Type B pancreatic cell (in vitro differentiated cells): ENCODE data around the gene ZNF438. TPM values are rescaled to one million over a fixed set of nuclear protein-coding genes. Genes with fewer than 3 reads are reported as not detected.

ENCODE experiments used
- DNase-seq: peaks from one replicate; pipeline ENCODE4 v3.0.0; 2021; ENCODE audit warnings: mixed read lengths; ENCODE audit not compliant: unreplicated experiment; ENCODE audit errors: extremely low spot score
- H3K27ac Mint-ChIP-seq: 2 replicates; pipeline ENCODE4 v1.8.0; 2021; ENCODE audit warnings: mild to moderate bottlenecking, mixed read lengths
- H3K27me3 Mint-ChIP-seq: 2 replicates; pipeline ENCODE4 v1.8.0; 2021; ENCODE audit warnings: mixed read lengths
- H3K36me3 Mint-ChIP-seq: 2 replicates; pipeline ENCODE4 v1.8.0; 2021; ENCODE audit warnings: mixed read lengths
- H3K4me1 Mint-ChIP-seq: one replicate; pipeline ENCODE4 v1.8.0; 2021; ENCODE audit warnings: mixed read lengths; ENCODE audit not compliant: unreplicated experiment
- H3K4me3 Mint-ChIP-seq: 2 replicates; pipeline ENCODE4 v1.8.0; 2021; ENCODE audit warnings: mild to moderate bottlenecking, mixed read lengths
- H3K9me3 Mint-ChIP-seq: 2 replicates; pipeline ENCODE4 v1.8.0; 2021; ENCODE audit warnings: mixed read lengths
- CTCF ChIP-seq: fragments of 200-600 bp; sonication (generic); conservative IDR thresholded peaks from 2 replicates; pipeline ENCODE4 v1.5.0; 2021; ENCODE audit warnings: antibody characterized with exemption, mild to moderate bottlenecking
- total RNA-seq: library from RNA; stranded (reverse); gene quantifications from 2 replicates; pipeline ENCODE4 v1.2.1, GENCODE V29; 2021; ENCODE audit warnings: low replicate concordance

The ZNF438 gene
- total RNA-seq, 1 donor from 2014 or later = 3.7 TPM

GRCh38 chr10:30836406-30836805, 195.3 kb downstream of the ZNF438 start:
- peaks cover 63% of the 10 kb centered on the region for H3K4me1 Mint-ChIP-seq
- H3K27ac Mint-ChIP-seq = no peak overlapping the region
- no peak for DNase-seq
- no peaks in the 10 kb centered on the region for H3K36me3 Mint-ChIP-seq
- no peaks in the 10 kb centered on the region for H3K27me3 Mint-ChIP-seq
- peaks cover 15% of the 10 kb centered on the region for H3K9me3 Mint-ChIP-seq
- no peak overlapping the region for H3K4me3 Mint-ChIP-seq
- TF ChIP-seq CTCF = no peak

GRCh38 chr10:30835146-30835545, 196.5 kb downstream of the ZNF438 start:
- no peaks in the 10 kb centered on the region for H3K36me3 Mint-ChIP-seq

GRCh38 chr10:30834651-30835050, 197.0 kb downstream of the ZNF438 start:
- peaks cover 68% of the 10 kb centered on the region for H3K4me1 Mint-ChIP-seq
- no peaks in the 10 kb centered on the region for H3K36me3 Mint-ChIP-seq
- DNase-seq = no peak
- H3K27ac Mint-ChIP-seq = no peak overlapping the region
- no peak overlapping the region for H3K4me3 Mint-ChIP-seq
- H3K9me3 Mint-ChIP-seq = peaks cover 15% of the 10 kb centered on the region
- no peak for TF ChIP-seq CTCF
- no peaks in the 10 kb centered on the region for H3K27me3 Mint-ChIP-seq

More at GRCh38 chr10:30835146-30835545, 196.5 kb downstream of the ZNF438 start:
- Mint-ChIP-seq H3K27me3 (no peaks in the 10 kb centered on the region), H3K9me3 (peaks cover 15% of the 10 kb centered on the region), H3K4me3 (no peak overlapping the region), H3K27ac (no peak overlapping the region), H3K4me1 (peaks cover 64% of the 10 kb centered on the region)
- TF ChIP-seq CTCF = no peak
- no peak for DNase-seq

- H3K4me3 Mint-ChIP-seq = no peak overlapping the region
- H3K27ac Mint-ChIP-seq = no peak overlapping the region
- TF ChIP-seq CTCF = no peak
- no peak for DNase-seq
- H3K9me3 Mint-ChIP-seq = peaks cover 11% of the 10 kb centered on the region
- H3K36me3 Mint-ChIP-seq = no peaks in the 10 kb centered on the region
- no peaks in the 10 kb centered on the region for H3K27me3 Mint-ChIP-seq
- H3K4me1 Mint-ChIP-seq = peaks cover 65% of the 10 kb centered on the region
These were observed 197.5 kb downstream of the ZNF438 start for GRCh38 chr10:30834153-30834552.

GRCh38 chr10:30833628-30833970, 198.1 kb downstream of the ZNF438 start:
- no peak for TF ChIP-seq CTCF
- H3K9me3 Mint-ChIP-seq = peaks cover 8% of the 10 kb centered on the region
- no peaks in the 10 kb centered on the region for H3K27me3 Mint-ChIP-seq
- no peak for DNase-seq
- peaks cover 60% of the 10 kb centered on the region for H3K4me1 Mint-ChIP-seq
- peak overlapping the region; percentile 7 for H3K4me3 Mint-ChIP-seq
- no peaks in the 10 kb centered on the region for H3K36me3 Mint-ChIP-seq
- H3K27ac Mint-ChIP-seq = peak overlapping the region; percentile 35
